Tibial nerve (tissue), 4 donors: ENCODE results near the gene OR51E2. TPM values are rescaled to one million over a fixed set of nuclear protein-coding genes. Genes with fewer than 3 reads are reported as not detected.

Experiments used
- DNase-seq, 2 donors: peaks; one replicate each; pipeline ENCODE4 v3.0.0-alpha.2; 2019; ENCODE audit warnings: low spot score in 2 of 2
- H3K27ac ChIP-seq, 4 donors: fragments of 200-600 bp; sonication (generic) in 3 of 4; one replicate each; pipeline ENCODE4 v1.5.1; 2017 to 2019; ENCODE audit warnings: mild to moderate bottlenecking in 1 of 4
- H3K27me3 ChIP-seq, 2 donors: fragments of 200-600 bp; sonication (generic) in 1 of 2; one replicate each; pipeline versions ENCODE4 v1.5.1 to v1.6.0; 2017 to 2019
- H3K36me3 ChIP-seq, 3 donors: fragments of 200-600 bp; sonication (generic); one replicate each; pipeline ENCODE4 v1.5.1; 2018 to 2019
- H3K4me1 ChIP-seq, 4 donors: fragments of 200-600 bp; sonication (generic) in 3 of 4; one replicate each; pipeline ENCODE4 v1.5.1; 2017 to 2019
- H3K4me3 ChIP-seq, 4 donors: fragments of 200-600 bp; sonication (generic) in 3 of 4; one replicate each; pipeline ENCODE4 v1.5.1; 2017 to 2019; ENCODE audit warnings: mild to moderate bottlenecking in 1 of 4, moderate library complexity in 1 of 4
- H3K9me3 ChIP-seq, 4 donors: fragments of 200-600 bp; sonication (generic) in 3 of 4; one replicate each; pipeline ENCODE4 v1.5.1; 2017 to 2019
- EP300 ChIP-seq, 2 donors: sonication (generic); formaldehyde crosslinking; IDR thresholded peaks; one replicate each; pipeline ENCODE4 v1.6.1; 2017; ENCODE audit warnings: antibody characterized with exemption in 2 of 2, mild to moderate bottlenecking in 1 of 2
- POLR2A ChIP-seq, 2 donors: fragments of 450-650 bp; IDR thresholded peaks; one replicate each; pipeline ENCODE4 v1.6.1; 2017; ENCODE audit warnings: antibody characterized with exemption in 2 of 2, mild to moderate bottlenecking in 2 of 2, moderate library complexity in 2 of 2
- WGBS, 2 donors: methylation state at CpG; one replicate each; pipeline ENCODE4 v1.1.5; 2018; 5-methylcytosine and 5-hydroxymethylcytosine counted together
- total RNA-seq, 4 donors: library from RNA; depleted of rRNA; stranded (reverse); fragments of >200 nt; gene quantifications; one replicate each; pipeline ENCODE4 v1.1.0, GENCODE V29; 2016
- TF ChIP-seq, protein P1 (sequence below), 5 experiments: fragments of 200-600 bp in 3 of 5; fragments of 450-650 bp in 2 of 5; sonication (generic) in 3 of 5; IDR thresholded peaks; one replicate each; pipeline ENCODE4 v1.5.1; 2016 to 2019; ENCODE audit warnings: antibody characterized with exemption in 5 of 5, mild to moderate bottlenecking in 3 of 5, moderate library complexity in 2 of 5

Gene OR51E2
- total RNA-seq, 4 donors from 2014 or later: 0.20 to 0.42 TPM; not detected in 2

DNA sequence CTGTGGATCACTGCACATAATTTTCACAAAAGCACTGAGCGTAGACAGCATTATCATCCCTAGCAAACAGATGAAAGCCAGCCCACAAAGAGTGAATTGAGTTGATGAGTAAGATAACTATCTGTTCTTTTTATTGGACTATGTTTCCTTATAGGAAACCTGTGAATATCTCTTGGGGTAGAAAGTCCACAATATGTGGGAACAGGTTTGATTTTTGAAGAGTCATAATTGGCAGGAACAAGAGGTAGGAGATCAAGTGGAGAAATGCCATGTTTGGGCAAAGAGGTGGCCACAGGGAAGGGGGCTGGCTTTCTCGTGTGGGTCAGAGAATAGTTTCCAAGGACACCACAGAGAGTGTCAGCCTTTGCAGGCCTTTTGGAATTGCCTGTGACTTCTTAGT is 23.9 kb downstream of the OR51E2 start:
- WGBS, 2 donors: 66 to 72% methylated on average over 2 of the region's 2 CpGs
- H3K27ac ChIP-seq: no peak overlapping the region
- no peaks in the 10 kb centered on the region for H3K27me3 ChIP-seq

DNA sequence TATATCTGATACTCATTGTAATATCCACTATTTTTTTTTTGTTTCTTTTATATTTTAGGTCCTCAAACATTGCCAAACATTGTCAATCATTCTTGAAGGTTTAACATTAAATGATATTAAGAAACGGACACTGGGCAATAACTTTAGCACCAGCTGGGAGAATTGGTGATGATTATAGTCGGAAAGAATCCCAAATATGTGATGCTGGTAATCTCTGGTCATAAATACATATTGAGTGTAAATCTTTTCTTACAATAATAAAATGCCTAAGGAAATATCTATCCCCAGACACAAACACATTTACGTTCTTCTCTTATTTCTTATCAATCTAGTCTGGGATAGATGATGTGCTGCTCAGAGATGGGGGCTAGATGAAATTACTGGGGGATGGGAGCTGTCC is 25.2 kb downstream of the OR51E2 start:
- 24 to 29% methylated on average over 3 of the region's 3 CpGs for WGBS, 2 donors
- Histone ChIP-seq H3K27ac (no peak overlapping the region), H3K4me1 (no peaks in the 10 kb centered on the region), H3K4me3 (no peak overlapping the region), H3K36me3 (no peaks in the 10 kb centered on the region), H3K27me3 (no peaks in the 10 kb centered on the region), H3K9me3 (no peaks in the 10 kb centered on the region)
- no peak for TF ChIP-seq EP300 (IDR thresholded peaks at IDR 0.05)
- TF ChIP-seq, protein P1, sequence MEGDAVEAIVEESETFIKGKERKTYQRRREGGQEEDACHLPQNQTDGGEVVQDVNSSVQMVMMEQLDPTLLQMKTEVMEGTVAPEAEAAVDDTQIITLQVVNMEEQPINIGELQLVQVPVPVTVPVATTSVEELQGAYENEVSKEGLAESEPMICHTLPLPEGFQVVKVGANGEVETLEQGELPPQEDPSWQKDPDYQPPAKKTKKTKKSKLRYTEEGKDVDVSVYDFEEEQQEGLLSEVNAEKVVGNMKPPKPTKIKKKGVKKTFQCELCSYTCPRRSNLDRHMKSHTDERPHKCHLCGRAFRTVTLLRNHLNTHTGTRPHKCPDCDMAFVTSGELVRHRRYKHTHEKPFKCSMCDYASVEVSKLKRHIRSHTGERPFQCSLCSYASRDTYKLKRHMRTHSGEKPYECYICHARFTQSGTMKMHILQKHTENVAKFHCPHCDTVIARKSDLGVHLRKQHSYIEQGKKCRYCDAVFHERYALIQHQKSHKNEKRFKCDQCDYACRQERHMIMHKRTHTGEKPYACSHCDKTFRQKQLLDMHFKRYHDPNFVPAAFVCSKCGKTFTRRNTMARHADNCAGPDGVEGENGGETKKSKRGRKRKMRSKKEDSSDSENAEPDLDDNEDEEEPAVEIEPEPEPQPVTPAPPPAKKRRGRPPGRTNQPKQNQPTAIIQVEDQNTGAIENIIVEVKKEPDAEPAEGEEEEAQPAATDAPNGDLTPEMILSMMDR (IDR thresholded peaks at IDR 0.05): no peak
- TF ChIP-seq POLR2A (IDR thresholded peaks at IDR 0.05): no peak
- no peak for DNase-seq

More for the DNA sequence above, 23.9 kb downstream of the OR51E2 start:
- Histone ChIP-seq H3K9me3 (no peaks in the 10 kb centered on the region), H3K4me3 (no peak overlapping the region), H3K36me3 (no peaks in the 10 kb centered on the region), H3K4me1 (no peaks in the 10 kb centered on the region)
- TF ChIP-seq POLR2A (IDR thresholded peaks at IDR 0.05): no peak
- no peak for DNase-seq

DNA sequence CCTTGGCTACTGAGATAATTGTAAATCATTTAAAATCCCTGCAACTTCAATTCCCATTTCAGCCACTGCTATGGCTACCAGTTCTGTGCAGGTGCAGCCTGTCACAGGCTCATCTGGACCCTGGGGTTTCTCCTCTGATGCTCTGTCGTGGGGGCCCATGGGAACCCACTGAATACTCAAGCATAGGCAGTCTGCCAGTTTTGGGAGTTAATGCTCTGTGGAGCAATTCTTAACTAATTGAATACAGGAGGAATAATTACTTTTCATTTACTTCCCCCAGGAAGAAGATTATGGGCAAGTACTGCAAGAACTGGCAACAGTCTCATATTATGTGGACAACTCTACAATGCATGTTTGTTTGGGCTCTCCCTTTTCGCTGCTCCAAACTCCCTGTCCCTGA is 25.9 kb downstream of the OR51E2 start:
- no peak for TF ChIP-seq EP300 (IDR thresholded peaks at IDR 0.05)
- TF ChIP-seq, protein P1 (IDR thresholded peaks at IDR 0.05): no peak
- TF ChIP-seq POLR2A (IDR thresholded peaks at IDR 0.05): no peak
- no peak overlapping the region for H3K27ac ChIP-seq
- H3K36me3 ChIP-seq: no peaks in the 10 kb centered on the region
- DNase-seq: no peak
- H3K9me3 ChIP-seq: no peaks in the 10 kb centered on the region
- no peaks in the 10 kb centered on the region for H3K4me1 ChIP-seq
- H3K4me3 ChIP-seq: no peak overlapping the region
- WGBS, 2 donors: 54 to 55% methylated on average over 2 of the region's 2 CpGs
- no peaks in the 10 kb centered on the region for H3K27me3 ChIP-seq

DNA sequence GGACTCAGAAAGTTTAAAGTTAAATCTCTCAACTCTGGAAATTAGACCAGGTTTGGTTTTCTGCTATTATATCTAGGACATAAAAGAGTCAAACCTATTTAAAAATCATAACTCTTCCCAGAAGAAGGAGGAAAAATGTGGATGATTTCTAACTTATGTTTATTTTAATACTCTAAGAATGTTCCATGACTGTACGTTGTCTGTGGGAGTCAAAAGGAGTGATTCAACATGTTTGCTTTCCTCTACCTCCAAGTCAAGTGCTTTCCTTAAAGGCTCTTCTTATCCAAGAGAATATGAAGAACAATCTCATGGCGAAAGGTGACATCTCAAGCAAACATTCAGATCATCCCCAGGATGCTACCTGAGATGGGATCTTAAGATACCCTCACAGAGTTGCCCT is 32.2 kb downstream of the OR51E2 start:
- no peaks in the 10 kb centered on the region for H3K4me1 ChIP-seq
- TF ChIP-seq, protein P1 (IDR thresholded peaks at IDR 0.05): no peak
- TF ChIP-seq POLR2A (IDR thresholded peaks at IDR 0.05) (no peak), EP300 (IDR thresholded peaks at IDR 0.05) (no peak)
- WGBS, 2 donors: 74 to 80% methylated on average over 2 of the region's 2 CpGs
- no peak overlapping the region for H3K27ac ChIP-seq
- H3K36me3 ChIP-seq: no peaks in the 10 kb centered on the region
- H3K9me3 ChIP-seq: no peaks in the 10 kb centered on the region
- no peak for DNase-seq
- H3K27me3 ChIP-seq: no peaks in the 10 kb centered on the region
- H3K4me3 ChIP-seq: no peak overlapping the region

DNA sequence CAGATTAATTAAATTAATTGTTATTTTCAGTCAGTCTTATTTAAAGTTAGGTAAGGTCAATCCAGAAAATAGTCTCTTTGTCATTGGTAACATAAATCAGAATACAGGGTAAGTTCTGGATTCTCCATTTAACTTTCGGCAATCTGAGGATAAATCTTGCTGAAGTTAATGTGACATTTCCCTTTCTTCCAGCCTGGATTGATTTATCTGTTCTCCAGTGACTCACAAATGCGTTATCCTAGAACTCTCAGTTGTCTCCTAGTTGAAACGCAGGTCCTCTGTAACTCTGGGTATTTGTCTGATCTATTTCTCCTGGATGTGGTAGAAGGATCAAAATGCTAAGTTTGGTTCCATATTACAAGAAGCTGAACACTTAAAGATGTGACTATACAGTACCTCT is 32.9 kb downstream of the OR51E2 start:
- H3K4me1 ChIP-seq: no peaks in the 10 kb centered on the region
- no peaks in the 10 kb centered on the region for H3K27me3 ChIP-seq
- WGBS, 2 donors: 48 to 53% methylated on average over 3 of the region's 3 CpGs
- H3K9me3 ChIP-seq: no peaks in the 10 kb centered on the region
- no peaks in the 10 kb centered on the region for H3K36me3 ChIP-seq
- TF ChIP-seq, protein P1 (IDR thresholded peaks at IDR 0.05): no peak
- no peak for TF ChIP-seq POLR2A (IDR thresholded peaks at IDR 0.05)
- TF ChIP-seq EP300 (IDR thresholded peaks at IDR 0.05): no peak
- no peak overlapping the region for H3K27ac ChIP-seq
- no peak overlapping the region for H3K4me3 ChIP-seq
- DNase-seq: no peak

DNA sequence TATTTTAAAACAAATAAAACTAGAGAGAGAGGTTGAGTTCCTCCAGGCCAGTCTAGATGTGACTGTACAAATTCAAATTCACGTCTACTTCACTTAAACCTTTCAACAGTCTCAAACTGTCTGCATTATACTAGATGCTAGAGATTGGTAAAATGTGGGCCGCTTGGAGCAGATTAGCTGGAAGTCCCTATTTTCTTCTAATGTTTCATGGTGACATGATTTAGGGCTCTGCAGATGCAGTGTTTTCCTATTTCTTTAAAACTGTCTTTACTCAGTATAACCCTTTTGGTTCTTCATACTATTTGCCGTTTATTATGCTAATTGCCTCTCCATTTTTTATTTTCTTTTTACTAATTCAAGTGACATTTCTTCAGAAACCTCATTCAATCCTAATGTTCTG is 33.5 kb downstream of the OR51E2 start:
- H3K4me1 ChIP-seq: no peaks in the 10 kb centered on the region
- no peaks in the 10 kb centered on the region for H3K9me3 ChIP-seq
- no peaks in the 10 kb centered on the region for H3K36me3 ChIP-seq
- no peak overlapping the region for H3K4me3 ChIP-seq
- DNase-seq: no peak
- no peaks in the 10 kb centered on the region for H3K27me3 ChIP-seq
- no peak overlapping the region for H3K27ac ChIP-seq
- 84 to 86% methylated on average over 3 of the region's 3 CpGs for WGBS, 2 donors
- TF ChIP-seq, protein P1 (IDR thresholded peaks at IDR 0.05): no peak
- TF ChIP-seq POLR2A (IDR thresholded peaks at IDR 0.05) (no peak), EP300 (IDR thresholded peaks at IDR 0.05) (no peak)
